HepG2 (cell line): ENCODE measurements around the gene RUNX3. TPM values are rescaled to one million over a fixed set of nuclear protein-coding genes. Genes with fewer than 3 reads are reported as not detected.

Experiments used
- HCFC1 ChIP-seq: fragments of 150-350 bp; IDR thresholded peaks from 2 replicates; pipeline ENCODE4 v1.6.1; 2014; ENCODE audit warnings: low read depth, low read length
- MED1 ChIP-seq: sonication (generic); formaldehyde crosslinking; IDR thresholded peaks from 2 replicates; pipeline ENCODE4 v1.4.0; 2020; ENCODE audit warnings: missing genetic modification reagents
- ZBTB3 ChIP-seq: sonication (generic); formaldehyde crosslinking; IDR thresholded peaks from 2 replicates; pipeline ENCODE4 v1.4.0; 2020; ENCODE audit warnings: low read depth, mild to moderate bottlenecking, moderate library complexity, missing genetic modification reagents, borderline replicate concordance
- ZFP36L1 ChIP-seq: sonication (generic); formaldehyde crosslinking; IDR thresholded peaks from 2 replicates; pipeline ENCODE4 v1.8.0; 2022; ENCODE audit warnings: mild to moderate bottlenecking, missing genetic modification reagents, moderate library complexity
- ZMYM3 ChIP-seq: sonication (generic); formaldehyde crosslinking; IDR thresholded peaks from 2 replicates; pipeline ENCODE4 v1.5.1; 2020; ENCODE audit warnings: mild to moderate bottlenecking, missing genetic modification reagents
- ZNF121 ChIP-seq: sonication (generic); formaldehyde crosslinking; IDR thresholded peaks from 2 replicates; pipeline ENCODE4 v1.5.0; 2020; ENCODE audit warnings: mild to moderate bottlenecking, missing genetic modification reagents
- ZNF260 ChIP-seq: sonication (generic); formaldehyde crosslinking; IDR thresholded peaks from 2 replicates; pipeline ENCODE4 v1.4.0; 2020; ENCODE audit warnings: missing genetic modification reagents, low read depth, mild to moderate bottlenecking, borderline replicate concordance
- ZNF496 ChIP-seq: sonication (generic); formaldehyde crosslinking; IDR thresholded peaks from 2 replicates; pipeline ENCODE4 v1.8.1; 2023; ENCODE audit warnings: mild to moderate bottlenecking, moderate library complexity, missing genetic modification reagents; ENCODE audit not compliant: insufficient replicate concordance
- ZNF547 ChIP-seq: sonication (generic); formaldehyde crosslinking; IDR thresholded peaks from 2 replicates; pipeline ENCODE4 v1.5.1; 2020; ENCODE audit warnings: mild to moderate bottlenecking, missing genetic modification reagents
- polyA plus RNA-seq, 8 experiments: library from polyadenylated mRNA; depleted of rRNA in 3 of 8; stranded (reverse) in 7 of 8; unstranded in 1 of 8; fragments of >200 nt; fragmentation: Illumina TruSeq in 4 of 8; extraction: Trizol in 4 of 8; gene quantifications; 2 replicates each; pipeline versions ENCODE4 v1.2.1 to v1.2.3, GENCODE V29; 2011 to 2016; ENCODE audit warnings: low read depth in 4 of 8, missing spikeins in 1 of 8, mixed read lengths in 1 of 8; ENCODE audit not compliant: insufficient read depth in 1 of 8
- total RNA-seq, 5 experiments: library from RNA; depleted of rRNA; stranded (reverse); fragments of >200 nt; fragmentation: Illumina TruSeq; extraction: Trizol; gene quantifications; 2 replicates each; pipeline ENCODE4 v1.2.3, GENCODE V29; 2016; ENCODE audit warnings: low read depth in 1 of 5
- TF ChIP-seq, protein P1 (sequence below): sonication (generic); formaldehyde crosslinking; IDR thresholded peaks from 2 replicates; pipeline ENCODE4 v1.4.0; 2020; ENCODE audit warnings: missing genetic modification reagents
- TF ChIP-seq, protein P2 (sequence below), 2 experiments: sonication (generic) in 1 of 2; formaldehyde crosslinking in 1 of 2; IDR thresholded peaks; 2 replicates each; pipeline versions ENCODE4 v1.6.1 to v1.9.0; 2014 to 2022; ENCODE audit warnings: antibody characterized with exemption in 1 of 2, borderline replicate concordance in 1 of 2, inconsistent platforms in 1 of 2, low read depth in 1 of 2, missing genetic modification reagents in 1 of 2

Gene RUNX3
- total and polyA plus RNA-seq, 2 of the 13 experiments (the other 11 are each of a cell fraction or from before 2014, with no cell fraction given) = 0.04 to 0.22 TPM

DNA sequence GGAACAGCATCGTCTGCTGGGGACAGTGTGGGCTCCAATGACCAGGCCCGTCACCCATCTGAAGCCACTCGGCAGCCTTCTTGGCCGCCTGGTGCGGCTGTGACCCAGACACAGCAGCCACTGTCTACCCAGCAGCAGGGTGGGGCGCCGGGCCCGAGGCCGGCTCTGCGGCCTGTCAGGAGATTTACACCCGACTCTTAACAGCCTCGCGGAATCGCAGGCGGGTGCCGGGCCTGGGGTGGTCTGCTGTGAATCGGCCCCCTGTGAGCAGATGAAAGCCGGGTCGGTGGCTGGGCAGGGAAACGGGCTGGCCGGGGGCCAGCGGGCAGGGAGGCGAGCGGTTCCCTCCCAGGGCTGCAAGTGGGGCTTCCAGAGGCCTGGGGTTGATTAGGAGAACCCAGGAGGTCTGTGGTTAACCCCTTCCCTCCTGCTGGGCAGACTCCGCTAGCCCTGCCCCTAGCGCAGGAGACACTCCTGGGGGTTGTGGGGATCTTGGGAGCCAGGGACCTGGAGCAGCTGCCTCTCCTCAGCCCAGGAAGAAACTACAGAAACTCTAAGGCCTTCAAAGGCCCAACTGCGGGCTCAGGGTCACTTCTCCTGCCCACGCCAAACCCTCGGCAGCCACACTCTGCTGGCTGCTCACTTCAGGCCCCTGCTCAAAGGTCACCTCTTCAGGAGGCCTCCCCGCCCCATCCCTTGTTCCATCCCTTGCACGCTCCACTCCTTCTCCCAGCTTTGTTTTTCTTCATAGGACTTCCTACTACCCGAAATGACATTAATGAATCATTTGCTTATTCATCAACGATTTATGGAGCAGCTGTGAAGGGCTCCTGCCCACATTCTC lies 15.6 kb downstream of the RUNX3 start (continued):
- TF ChIP-seq, protein P1, sequence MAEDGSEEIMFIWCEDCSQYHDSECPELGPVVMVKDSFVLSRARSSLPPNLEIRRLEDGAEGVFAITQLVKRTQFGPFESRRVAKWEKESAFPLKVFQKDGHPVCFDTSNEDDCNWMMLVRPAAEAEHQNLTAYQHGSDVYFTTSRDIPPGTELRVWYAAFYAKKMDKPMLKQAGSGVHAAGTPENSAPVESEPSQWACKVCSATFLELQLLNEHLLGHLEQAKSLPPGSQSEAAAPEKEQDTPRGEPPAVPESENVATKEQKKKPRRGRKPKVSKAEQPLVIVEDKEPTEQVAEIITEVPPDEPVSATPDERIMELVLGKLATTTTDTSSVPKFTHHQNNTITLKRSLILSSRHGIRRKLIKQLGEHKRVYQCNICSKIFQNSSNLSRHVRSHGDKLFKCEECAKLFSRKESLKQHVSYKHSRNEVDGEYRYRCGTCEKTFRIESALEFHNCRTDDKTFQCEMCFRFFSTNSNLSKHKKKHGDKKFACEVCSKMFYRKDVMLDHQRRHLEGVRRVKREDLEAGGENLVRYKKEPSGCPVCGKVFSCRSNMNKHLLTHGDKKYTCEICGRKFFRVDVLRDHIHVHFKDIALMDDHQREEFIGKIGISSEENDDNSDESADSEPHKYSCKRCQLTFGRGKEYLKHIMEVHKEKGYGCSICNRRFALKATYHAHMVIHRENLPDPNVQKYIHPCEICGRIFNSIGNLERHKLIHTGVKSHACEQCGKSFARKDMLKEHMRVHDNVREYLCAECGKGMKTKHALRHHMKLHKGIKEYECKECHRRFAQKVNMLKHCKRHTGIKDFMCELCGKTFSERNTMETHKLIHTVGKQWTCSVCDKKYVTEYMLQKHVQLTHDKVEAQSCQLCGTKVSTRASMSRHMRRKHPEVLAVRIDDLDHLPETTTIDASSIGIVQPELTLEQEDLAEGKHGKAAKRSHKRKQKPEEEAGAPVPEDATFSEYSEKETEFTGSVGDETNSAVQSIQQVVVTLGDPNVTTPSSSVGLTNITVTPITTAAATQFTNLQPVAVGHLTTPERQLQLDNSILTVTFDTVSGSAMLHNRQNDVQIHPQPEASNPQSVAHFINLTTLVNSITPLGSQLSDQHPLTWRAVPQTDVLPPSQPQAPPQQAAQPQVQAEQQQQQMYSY (CRISPR knock-in tag) = no peak
- TF ChIP-seq MED1 (CRISPR knock-in tag) (peak; percentile 35), ZNF496 (CRISPR knock-in tag) (no peak), ZNF547 (CRISPR knock-in tag) (no peak; the same call in none of the 2 replicates), ZBTB3 (CRISPR knock-in tag) (no peak), HCFC1 (no peak), ZNF260 (CRISPR knock-in tag) (no peak), ZNF121 (CRISPR knock-in tag) (no peak), ZMYM3 (CRISPR knock-in tag) (peak; percentile 41; the same call in 1 of the 2 replicates), ZFP36L1 (CRISPR knock-in tag) (no peak)
- TF ChIP-seq, protein P2, sequence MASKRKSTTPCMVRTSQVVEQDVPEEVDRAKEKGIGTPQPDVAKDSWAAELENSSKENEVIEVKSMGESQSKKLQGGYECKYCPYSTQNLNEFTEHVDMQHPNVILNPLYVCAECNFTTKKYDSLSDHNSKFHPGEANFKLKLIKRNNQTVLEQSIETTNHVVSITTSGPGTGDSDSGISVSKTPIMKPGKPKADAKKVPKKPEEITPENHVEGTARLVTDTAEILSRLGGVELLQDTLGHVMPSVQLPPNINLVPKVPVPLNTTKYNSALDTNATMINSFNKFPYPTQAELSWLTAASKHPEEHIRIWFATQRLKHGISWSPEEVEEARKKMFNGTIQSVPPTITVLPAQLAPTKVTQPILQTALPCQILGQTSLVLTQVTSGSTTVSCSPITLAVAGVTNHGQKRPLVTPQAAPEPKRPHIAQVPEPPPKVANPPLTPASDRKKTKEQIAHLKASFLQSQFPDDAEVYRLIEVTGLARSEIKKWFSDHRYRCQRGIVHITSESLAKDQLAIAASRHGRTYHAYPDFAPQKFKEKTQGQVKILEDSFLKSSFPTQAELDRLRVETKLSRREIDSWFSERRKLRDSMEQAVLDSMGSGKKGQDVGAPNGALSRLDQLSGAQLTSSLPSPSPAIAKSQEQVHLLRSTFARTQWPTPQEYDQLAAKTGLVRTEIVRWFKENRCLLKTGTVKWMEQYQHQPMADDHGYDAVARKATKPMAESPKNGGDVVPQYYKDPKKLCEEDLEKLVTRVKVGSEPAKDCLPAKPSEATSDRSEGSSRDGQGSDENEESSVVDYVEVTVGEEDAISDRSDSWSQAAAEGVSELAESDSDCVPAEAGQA (IDR thresholded peaks at IDR 0.05; ENCODE audit: low read depth) = no peak
- TF ChIP-seq, protein P2 (CRISPR knock-in tag; IDR thresholded peaks at IDR 0.05; ENCODE audit: borderline replicate concordance) = no peak
